ENCODE measurements around the gene THOC7. TPM values are rescaled to one million over a fixed set of nuclear protein-coding genes. Genes with fewer than 3 reads are reported as not detected.

Gene THOC7
- total and polyA plus RNA-seq, 2 donors (not counting 3 experiments of a cell fraction or from before 2014, with no cell fraction given) = 16.9 to 68.7 TPM

- H4K20me1 ChIP-seq (replicated peaks; ENCODE audit: control insufficient read depth, extremely low read depth, insufficient read depth, low read length) = no peaks in the 10 kb centered on the region
- peak overlapping the region in 1 of 3 experiments; percentile 79 for H3K4me3 ChIP-seq (replicated peaks in 1 of 3; ENCODE audit: insufficient read depth in 1 of 3, low read depth in 1 of 3, low read length in 3 of 3)
- BruUV-seq (replicated peaks) = no TSS peak
- H3K9me3 ChIP-seq (replicated peaks; ENCODE audit: control insufficient read depth, insufficient read depth, low read length) = no peaks in the 10 kb centered on the region
- H3K4me1 ChIP-seq (ENCODE audit: control insufficient read depth, extremely low read depth, insufficient read depth, low read length) = peaks cover 24% of the 10 kb centered on the region
- H2AFZ ChIP-seq (ENCODE audit: low read depth, low read length) = no peak overlapping the region
- CTCF ChIA-PET = interaction anchor here (0.9 to 3.0 kb wide), 3 partner anchors 8 to 83 kb away, joined by 3 to 8 read pairs (median 5); no protein-coding TSS in a partner anchor
- dilution Hi-C loops (cut with MboI; ENCODE audit: extremely low pct_ligation_motif_present, low sequenced_read_pairs) = no loop called here
- H3K9ac ChIP-seq (replicated peaks; ENCODE audit: extremely low read depth, insufficient read depth, low read length) = peak overlapping the region; percentile 85
- H3K79me2 ChIP-seq (ENCODE audit: control insufficient read depth, insufficient read depth, low read length) = peaks cover 20% of the 10 kb centered on the region
- peak; percentile 17 for DNase-seq (ENCODE audit: low read depth, low spot score)
- intact Hi-C loops (cut with micrococcal nuclease) = loop anchor here (5.0 kb wide), 2 partner anchors 51 to 89 kb away; no protein-coding TSS in a partner anchor
- POLR2A ChIA-PET = no interaction called here
- FAIRE-seq = peak; percentile 57
- H3K27ac ChIP-seq (ENCODE audit: insufficient read depth, low read depth, low read length) = peak overlapping the region; percentile 85
- H3K4me2 ChIP-seq (ENCODE audit: insufficient read depth, low read length) = peak overlapping the region; percentile 92
- TF ChIP-seq MYC (IDR thresholded peaks at IDR 0.05; ENCODE audit: low read depth, low read length) (no peak), GATA2 (IDR thresholded peaks at IDR 0.05; ENCODE audit: insufficient read depth, insufficient read length, low read depth, low read length) (no peak), POLR2AphosphoS5 (IDR thresholded peaks at IDR 0.05; ENCODE audit: insufficient read depth, low read depth, low read length) (no peak), POLR2A (IDR thresholded peaks at IDR 0.05; ENCODE audit: low read depth, low read length) (no peak), EZH2 (IDR thresholded peaks at IDR 0.05; ENCODE audit: borderline replicate concordance, low read depth, low read length, severe bottlenecking) (no peak), JUN (IDR thresholded peaks at IDR 0.05; ENCODE audit: borderline replicate concordance, insufficient read depth, insufficient read length, low read depth) (no peak), FOS (IDR thresholded peaks at IDR 0.05; ENCODE audit: borderline replicate concordance, insufficient read depth, low read length) (no peak)
- TF ChIP-seq, protein P1, sequence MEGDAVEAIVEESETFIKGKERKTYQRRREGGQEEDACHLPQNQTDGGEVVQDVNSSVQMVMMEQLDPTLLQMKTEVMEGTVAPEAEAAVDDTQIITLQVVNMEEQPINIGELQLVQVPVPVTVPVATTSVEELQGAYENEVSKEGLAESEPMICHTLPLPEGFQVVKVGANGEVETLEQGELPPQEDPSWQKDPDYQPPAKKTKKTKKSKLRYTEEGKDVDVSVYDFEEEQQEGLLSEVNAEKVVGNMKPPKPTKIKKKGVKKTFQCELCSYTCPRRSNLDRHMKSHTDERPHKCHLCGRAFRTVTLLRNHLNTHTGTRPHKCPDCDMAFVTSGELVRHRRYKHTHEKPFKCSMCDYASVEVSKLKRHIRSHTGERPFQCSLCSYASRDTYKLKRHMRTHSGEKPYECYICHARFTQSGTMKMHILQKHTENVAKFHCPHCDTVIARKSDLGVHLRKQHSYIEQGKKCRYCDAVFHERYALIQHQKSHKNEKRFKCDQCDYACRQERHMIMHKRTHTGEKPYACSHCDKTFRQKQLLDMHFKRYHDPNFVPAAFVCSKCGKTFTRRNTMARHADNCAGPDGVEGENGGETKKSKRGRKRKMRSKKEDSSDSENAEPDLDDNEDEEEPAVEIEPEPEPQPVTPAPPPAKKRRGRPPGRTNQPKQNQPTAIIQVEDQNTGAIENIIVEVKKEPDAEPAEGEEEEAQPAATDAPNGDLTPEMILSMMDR (IDR thresholded peaks at IDR 0.05; ENCODE audit: extremely low read depth in 1 of 2, insufficient read depth in 1 of 2, low read depth in 1 of 2, low read length in 2 of 2) = no peak
- TF ChIP-seq, protein P2, sequence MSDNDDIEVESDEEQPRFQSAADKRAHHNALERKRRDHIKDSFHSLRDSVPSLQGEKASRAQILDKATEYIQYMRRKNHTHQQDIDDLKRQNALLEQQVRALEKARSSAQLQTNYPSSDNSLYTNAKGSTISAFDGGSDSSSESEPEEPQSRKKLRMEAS (IDR thresholded peaks at IDR 0.05; ENCODE audit: insufficient read depth, insufficient read length) = no peak
- peaks cover 0 to 2% of the 10 kb centered on the region in 2 experiments for H3K36me3 ChIP-seq (ENCODE audit: control insufficient read depth in 2 of 2, extremely low read depth in 1 of 2, insufficient read depth in 2 of 2, low read length in 2 of 2)
- H3K9me1 ChIP-seq (replicated peaks; ENCODE audit: control insufficient read depth, extremely low read depth, insufficient read depth, low read length) = no peaks in the 10 kb centered on the region
- H3K27me3 ChIP-seq (ENCODE audit: control insufficient read depth in 2 of 2, insufficient read depth in 2 of 2, low read length in 2 of 2) = no peaks in the 10 kb centered on the region
Measured at GRCh38 chr3:63910891-63911290, 47.3 kb upstream of the THOC7 start.
